ENCODE data around the gene WDR88. TPM values are rescaled to one million over a fixed set of nuclear protein-coding genes. Genes with fewer than 3 reads are reported as not detected.
"Not testable (repeated sequence)": the region's sequence is repeated elsewhere in the genome, so short reads cannot be mapped to it uniquely, and the experiment has no call there.

The WDR88 gene
- total RNA-seq, 2 donors from 2014 or later: not detected

DNA sequence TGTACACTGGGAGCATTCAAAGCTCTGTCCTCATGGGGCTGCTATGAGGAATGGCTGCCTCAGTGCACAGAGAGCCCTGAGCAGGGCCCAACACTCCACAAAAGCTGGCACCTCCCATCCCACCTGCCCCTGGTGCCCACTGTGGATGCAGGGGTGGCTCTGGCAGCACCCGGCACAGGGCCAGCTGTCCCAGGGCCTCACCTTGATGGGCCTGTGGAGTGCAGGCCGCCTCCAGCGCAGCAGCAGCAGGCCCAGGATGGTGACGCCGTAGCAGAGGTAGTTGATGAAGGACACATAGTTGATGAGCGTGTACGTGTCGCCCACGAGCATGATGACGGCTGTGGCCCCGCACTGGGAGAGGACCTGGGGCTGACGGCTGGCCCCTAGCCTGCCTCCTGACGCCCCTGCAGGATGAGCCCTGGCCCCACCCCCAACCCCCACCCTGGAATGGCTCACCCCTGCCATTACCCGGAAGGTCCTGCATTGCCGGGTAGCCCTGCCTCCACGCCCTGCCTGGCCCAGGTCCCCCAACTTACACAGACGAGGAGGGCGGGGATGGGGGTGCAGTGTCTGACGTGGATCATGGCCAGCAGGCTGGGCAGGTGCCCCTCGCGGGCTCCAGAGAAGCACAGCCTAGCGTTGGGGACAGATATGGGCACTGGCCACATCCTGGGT, 78.5 kb downstream of the WDR88 start:
- Mint-ChIP-seq H3K9me3 (no peaks in the 10 kb centered on the region), H3K36me3 (no peaks in the 10 kb centered on the region), H3K27ac (peak overlapping the region in 1 of 2 donors; percentile 14)
- ATAC-seq: no peak
- no peak for DNase-seq (ENCODE audit: low spot score in 2 of 2)

DNA sequence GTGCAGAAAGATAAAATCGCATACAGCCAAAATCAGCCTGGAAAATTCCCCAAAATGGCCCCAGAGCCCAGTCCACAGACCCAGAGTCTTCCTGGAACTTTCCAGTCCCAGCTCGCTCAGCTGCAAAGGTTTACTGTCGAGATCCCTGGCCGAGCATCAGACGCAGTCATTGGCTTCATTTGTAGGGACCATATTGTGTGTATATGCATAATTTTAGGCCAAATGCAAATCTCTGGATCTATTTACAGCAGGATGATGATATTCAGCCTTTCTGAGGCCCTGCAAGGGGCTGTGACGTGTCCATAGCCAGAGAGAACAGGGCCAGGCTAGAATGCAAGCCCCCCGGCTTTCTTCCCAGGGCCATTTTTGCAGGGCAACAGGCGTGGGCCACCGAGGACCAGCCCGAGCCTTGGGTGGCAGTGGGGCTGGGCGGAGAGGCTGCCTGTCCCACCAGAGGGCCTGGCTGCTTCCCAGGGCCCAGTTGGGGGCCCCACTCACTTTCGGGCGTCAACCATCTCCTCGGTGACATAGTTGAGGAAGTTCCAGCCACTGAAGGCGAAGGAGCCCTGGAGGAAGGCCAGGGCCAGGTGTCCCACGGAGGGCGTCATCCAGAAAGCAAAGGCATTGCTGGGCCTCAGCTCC, 80.0 kb downstream of the WDR88 start:
- no peaks in the 10 kb centered on the region for H3K36me3 Mint-ChIP-seq
- ATAC-seq (no peak), DNase-seq (ENCODE audit: low spot score in 2 of 2) (no peak)
- no peak overlapping the region for H3K27ac Mint-ChIP-seq
- no peaks in the 10 kb centered on the region for H3K9me3 Mint-ChIP-seq

GRCh38 chr19:33212436-33213172, 80.7 kb downstream of the WDR88 start:
- DNase-seq (ENCODE audit: low spot score in 2 of 2): no peak
- no peak for ATAC-seq
- Mint-ChIP-seq H3K36me3 (no peaks in the 10 kb centered on the region), H3K9me3 (no peaks in the 10 kb centered on the region), H3K27ac (no peak overlapping the region)

- H3K9me3 Mint-ChIP-seq: no peaks in the 10 kb centered on the region
- no peak for DNase-seq (ENCODE audit: low spot score in 2 of 2)
- no peak for ATAC-seq
- H3K36me3 Mint-ChIP-seq: no peaks in the 10 kb centered on the region
- peak overlapping the region in 1 of 2 donors; percentile 80 for H3K27ac Mint-ChIP-seq
These were observed 82.7 kb downstream of the WDR88 start for GRCh38 chr19:33214596-33214995.

GRCh38 chr19:33215438-33216197, 83.7 kb downstream of the WDR88 start:
- no peak for ATAC-seq
- H3K36me3 Mint-ChIP-seq: no peaks in the 10 kb centered on the region
- no peak for DNase-seq (ENCODE audit: low spot score in 2 of 2)
- no peaks in the 10 kb centered on the region for H3K9me3 Mint-ChIP-seq
- H3K27ac Mint-ChIP-seq: no peak overlapping the region

- Mint-ChIP-seq H3K36me3 (no peaks in the 10 kb centered on the region), H3K9me3 (no peaks in the 10 kb centered on the region), H3K27ac (no peak overlapping the region)
- DNase-seq (ENCODE audit: low spot score in 2 of 2) (no peak), ATAC-seq (no peak)
These were observed 84.4 kb downstream of the WDR88 start for GRCh38 chr19:33216198-33216830.

GRCh38 chr19:33217881-33218280, 86.0 kb downstream of the WDR88 start:
- DNase-seq (ENCODE audit: low spot score in 2 of 2) (no peak), ATAC-seq (no peak)
- H3K9me3 Mint-ChIP-seq: no peaks in the 10 kb centered on the region
- H3K27ac Mint-ChIP-seq: no peak overlapping the region
- no peaks in the 10 kb centered on the region for H3K36me3 Mint-ChIP-seq

DNA sequence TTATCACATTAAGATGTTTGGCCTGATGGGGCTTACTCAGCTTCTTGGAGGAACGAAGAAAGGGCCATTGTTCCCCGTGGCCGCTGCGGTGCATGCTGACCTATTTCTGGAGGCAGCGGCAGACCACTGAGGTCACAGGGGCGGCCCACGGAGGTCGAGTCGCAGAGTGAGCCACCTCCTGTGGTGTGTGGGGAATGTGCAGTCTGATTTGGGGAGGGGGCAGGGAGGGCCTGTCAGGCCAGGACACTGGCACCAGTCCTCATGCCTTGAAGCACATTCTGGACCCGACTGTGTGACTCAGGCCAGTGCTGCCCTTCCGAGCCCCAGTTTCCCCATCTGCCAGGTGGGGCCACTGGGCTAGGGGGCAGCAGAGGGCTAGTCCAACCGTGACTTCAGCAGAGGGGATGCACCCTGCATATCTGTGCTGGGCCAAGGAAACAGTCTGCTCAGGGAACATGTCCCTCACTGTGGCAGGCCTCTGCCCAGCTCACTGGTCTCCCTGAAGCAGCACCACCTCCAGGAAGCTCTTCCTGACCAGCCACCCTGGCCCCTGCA, 87.4 kb downstream of the WDR88 start:
- Mint-ChIP-seq H3K27ac (no peak overlapping the region), H3K36me3 (no peaks in the 10 kb centered on the region), H3K9me3 (no peaks in the 10 kb centered on the region)
- no peak for ATAC-seq
- DNase-seq (ENCODE audit: low spot score in 2 of 2): no peak

- no peak overlapping the region for H3K27ac Mint-ChIP-seq
- H3K9me3 Mint-ChIP-seq: no peaks in the 10 kb centered on the region
- ATAC-seq: no peak
- DNase-seq (ENCODE audit: low spot score in 2 of 2): no peak
- H3K36me3 Mint-ChIP-seq: no peaks in the 10 kb centered on the region
These were observed 88.2 kb downstream of the WDR88 start for GRCh38 chr19:33220115-33220514.

DNA sequence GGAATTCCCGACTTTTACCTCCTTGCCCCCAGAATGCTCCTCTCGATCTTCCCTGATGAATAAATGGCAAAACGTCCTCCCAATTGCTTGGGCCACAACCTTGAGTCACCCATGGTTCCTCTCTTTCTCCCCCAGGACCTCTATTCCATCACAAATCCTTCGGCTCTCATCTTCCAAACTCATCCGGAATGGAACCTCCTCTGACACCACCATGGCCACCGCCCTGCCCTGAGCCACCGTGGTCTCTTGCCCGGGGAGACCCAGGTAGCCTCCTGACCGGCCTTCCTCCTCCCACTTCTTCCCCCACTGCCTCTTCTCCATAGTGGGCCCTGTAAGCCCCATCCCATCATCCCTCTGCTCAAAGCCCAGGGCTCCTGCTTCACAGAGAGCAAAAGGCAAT, 88.8 kb downstream of the WDR88 start:
- no peak for DNase-seq (ENCODE audit: low spot score in 2 of 2)
- Mint-ChIP-seq H3K9me3 (no peaks in the 10 kb centered on the region), H3K36me3 (no peaks in the 10 kb centered on the region), H3K27ac (no peak overlapping the region)
- ATAC-seq: no peak

DNA sequence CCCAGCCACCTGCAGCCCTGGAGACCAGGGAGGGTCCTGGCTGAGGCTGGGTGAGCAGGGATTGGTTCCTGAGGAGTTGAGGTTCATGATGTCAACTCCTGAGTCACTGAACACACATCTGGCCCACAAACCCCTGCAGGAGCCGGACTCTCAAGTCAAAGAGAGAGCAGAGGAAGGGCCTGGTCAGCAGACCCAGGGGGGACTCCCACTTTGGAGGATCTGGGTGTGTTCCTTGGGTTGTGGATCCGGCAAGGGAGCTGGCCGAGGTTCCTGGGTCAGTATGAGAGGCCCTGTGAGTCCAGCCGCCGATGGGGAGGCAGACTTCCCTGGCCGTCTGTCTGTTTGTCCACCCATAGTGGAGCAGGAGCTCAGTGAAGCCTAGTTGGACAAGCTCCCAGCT, 89.7 kb downstream of the WDR88 start:
- ATAC-seq (no peak), DNase-seq (ENCODE audit: low spot score in 2 of 2) (no peak)
- Mint-ChIP-seq H3K36me3 (no peaks in the 10 kb centered on the region), H3K27ac (no peak overlapping the region), H3K9me3 (no peaks in the 10 kb centered on the region)

GRCh38 chr19:33222255-33222654, 90.3 kb downstream of the WDR88 start:
- not testable (repeated sequence) for H3K27ac Mint-ChIP-seq, ATAC-seq, H3K9me3 Mint-ChIP-seq

GRCh38 chr19:33224694-33225457, 93.0 kb downstream of the WDR88 start:
- ATAC-seq (no peak), DNase-seq (ENCODE audit: low spot score in 2 of 2) (no peak)
- Mint-ChIP-seq H3K9me3 (peaks cover 14 to 16% of the 10 kb centered on the region in 2 donors), H3K27ac (no peak overlapping the region), H3K36me3 (peaks cover 18 to 20% of the 10 kb centered on the region in 2 donors)

More at GRCh38 chr19:33222255-33222654, 90.3 kb downstream of the WDR88 start:
- H3K36me3 Mint-ChIP-seq; DNase-seq (ENCODE audit: low spot score in 2 of 2): not testable (repeated sequence)
